ENCODE measurements around the gene NCAM2.

DNA sequence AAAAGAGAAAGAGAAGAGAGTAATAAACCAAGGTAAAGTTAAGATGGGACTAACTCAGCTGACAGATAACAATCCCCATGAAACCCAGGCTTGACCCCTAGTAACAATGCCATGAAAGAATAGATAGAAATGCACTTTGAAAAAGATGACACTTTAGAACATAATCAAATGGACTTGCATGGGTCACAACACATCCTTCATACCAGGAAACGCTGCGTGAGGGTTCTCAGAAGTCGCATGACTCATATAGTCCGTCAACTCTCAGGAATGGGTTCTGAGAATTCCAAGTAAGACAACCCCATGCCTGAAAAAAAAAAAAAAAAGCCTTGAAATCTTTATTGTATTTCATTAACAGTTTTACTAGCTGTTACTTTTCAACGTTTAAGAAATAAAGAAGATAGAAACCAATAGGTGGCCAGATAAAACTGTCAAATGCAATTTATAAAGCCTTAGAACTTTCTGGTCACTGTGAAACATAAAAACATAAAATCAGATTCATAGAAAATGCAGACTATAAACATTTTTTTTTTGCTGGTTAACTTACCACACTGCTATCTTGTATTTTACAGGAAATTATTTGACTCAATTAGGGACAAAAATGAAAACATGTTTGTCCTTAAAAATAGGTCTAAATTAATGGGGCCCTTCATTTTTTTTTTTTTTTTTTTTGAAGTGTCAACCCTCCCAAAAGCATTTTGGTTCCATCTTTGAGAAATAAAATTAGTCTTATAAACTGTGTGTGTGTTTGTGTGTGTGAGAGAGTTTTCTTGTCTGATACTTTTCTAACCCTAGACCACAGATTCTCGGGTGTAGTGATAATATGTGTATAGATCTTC is 202.1 kb downstream of the NCAM2 start:
- no peak for TF ChIP-seq CTCF (conservative IDR thresholded peaks at IDR 0.05; ENCODE audit: low read length)
- no peak for TF ChIP-seq EZH2phosphoT487 (IDR thresholded peaks at IDR 0.05; ENCODE audit: borderline replicate concordance)

Data from Loucy (cell line).